Progenitor cell of endocrine pancreas (in vitro differentiated cells): Measurements from ENCODE around the gene ZBTB12. TPM values are rescaled to one million over a fixed set of nuclear protein-coding genes. Genes with fewer than 3 reads are reported as not detected.
A peak's percentile ranks its signal among the peaks of the same experiment; 100 is the strongest.
"Not testable (repeated sequence)": the region's sequence is repeated elsewhere in the genome, so short reads cannot be mapped to it uniquely, and the experiment has no call there.

ENCODE experiments used
- DNase-seq: peaks from one replicate; pipeline ENCODE4 v3.0.0; 2021; ENCODE audit warnings: low spot score; ENCODE audit not compliant: unreplicated experiment
- H3K27ac Mint-ChIP-seq: 2 replicates; pipeline ENCODE4 v1.8.0; 2021; ENCODE audit warnings: mild to moderate bottlenecking, moderate library complexity, mixed read lengths
- H3K27me3 Mint-ChIP-seq: 2 replicates; pipeline ENCODE4 v1.8.0; 2021; ENCODE audit warnings: mixed read lengths
- H3K36me3 Mint-ChIP-seq: 2 replicates; pipeline ENCODE4 v1.8.0; 2022; ENCODE audit warnings: mixed read lengths; ENCODE audit not compliant: insufficient read depth
- H3K4me1 Mint-ChIP-seq: 2 replicates; pipeline ENCODE4 v1.8.0; 2021; ENCODE audit warnings: low read depth, mixed read lengths
- H3K4me3 Mint-ChIP-seq: 2 replicates; pipeline ENCODE4 v1.8.0; 2021; ENCODE audit warnings: low read depth, mild to moderate bottlenecking, moderate library complexity, mixed read lengths
- H3K9me3 Mint-ChIP-seq: 2 replicates; pipeline ENCODE4 v1.8.0; 2021; ENCODE audit warnings: low read depth, mixed read lengths
- CTCF ChIP-seq: fragments of 200-600 bp; sonication (generic); IDR thresholded peaks from one replicate; pipeline ENCODE4 v1.5.0; 2021; ENCODE audit warnings: antibody characterized with exemption, mild to moderate bottlenecking; ENCODE audit not compliant: unreplicated experiment
- total RNA-seq: library from RNA; stranded (reverse); gene quantifications from 2 replicates; pipeline ENCODE4 v1.2.1, GENCODE V29; 2021

The ZBTB12 gene
- total RNA-seq, 1 donor from 2014 or later, result 55.5 TPM

GRCh38 chr6:31871046-31871659, 30.7 kb downstream of the ZBTB12 start:
- DNase-seq, result no peak

GRCh38 chr6:31870385-31870921, 31.4 kb downstream of the ZBTB12 start:
- Mint-ChIP-seq H3K4me1 (no peaks in the 10 kb centered on the region), H3K27ac (no peak overlapping the region), H3K9me3 (no peaks in the 10 kb centered on the region), H3K4me3 (no peak overlapping the region), H3K36me3 (no peaks in the 10 kb centered on the region), H3K27me3 (no peaks in the 10 kb centered on the region)
- no peak for DNase-seq
- no peak for TF ChIP-seq CTCF

More at GRCh38 chr6:31871046-31871659, 30.7 kb downstream of the ZBTB12 start:
- Mint-ChIP-seq H3K27me3 (no peaks in the 10 kb centered on the region), H3K4me1 (no peaks in the 10 kb centered on the region), H3K9me3 (no peaks in the 10 kb centered on the region), H3K4me3 (no peak overlapping the region), H3K36me3 (no peaks in the 10 kb centered on the region), H3K27ac (peak overlapping the region; percentile 27)
- no peak for TF ChIP-seq CTCF

- TF ChIP-seq CTCF, result no peak
- DNase-seq, result no peak
- H3K4me1 Mint-ChIP-seq, result peaks cover 4% of the 10 kb centered on the region
- no peak overlapping the region for H3K27ac Mint-ChIP-seq
- H3K9me3 Mint-ChIP-seq, result no peaks in the 10 kb centered on the region
- no peak overlapping the region for H3K4me3 Mint-ChIP-seq
- no peaks in the 10 kb centered on the region for H3K36me3 Mint-ChIP-seq
- H3K27me3 Mint-ChIP-seq, result no peaks in the 10 kb centered on the region
Measured at GRCh38 chr6:31869343-31869742, 32.5 kb downstream of the ZBTB12 start.

GRCh38 chr6:31868658-31868971, 33.3 kb downstream of the ZBTB12 start:
- not testable (repeated sequence) for DNase-seq, H3K36me3 Mint-ChIP-seq, H3K4me3 Mint-ChIP-seq, H3K27ac Mint-ChIP-seq, H3K9me3 Mint-ChIP-seq, H3K27me3 Mint-ChIP-seq, H3K4me1 Mint-ChIP-seq

GRCh38 chr6:31865205-31866118, 36.4 kb downstream of the ZBTB12 start:
- peak overlapping the region; percentile 41 for H3K27ac Mint-ChIP-seq
- no peaks in the 10 kb centered on the region for H3K27me3 Mint-ChIP-seq
- no peaks in the 10 kb centered on the region for H3K9me3 Mint-ChIP-seq
- peaks cover 3% of the 10 kb centered on the region for H3K36me3 Mint-ChIP-seq
- H3K4me1 Mint-ChIP-seq, result peaks cover 16% of the 10 kb centered on the region
- no peak for TF ChIP-seq CTCF
- DNase-seq, result no peak
- H3K4me3 Mint-ChIP-seq, result no peak overlapping the region
